ENCODE results near the gene TET1.
A peak's percentile ranks its signal among the peaks of the same experiment; 100 is the strongest.
"Not testable (repeated sequence)": the region's sequence is repeated elsewhere in the genome, so short reads cannot be mapped to it uniquely, and the experiment has no call there.

Gene TET1

GRCh38 chr10:68717435-68717834 is 157.3 kb downstream of the TET1 start:
- Mint-ChIP-seq H3K27ac (no peak overlapping the region), H3K9me3 (no peaks in the 10 kb centered on the region), H3K4me3 (no peak overlapping the region), H3K27me3 (no peaks in the 10 kb centered on the region), H3K36me3 (ENCODE audit: insufficient read depth) (peaks cover 22% of the 10 kb centered on the region), H3K4me1 (ENCODE audit: low read depth in 2 of 2) (peaks cover 6 to 10% of the 10 kb centered on the region in 2 donors)
- no peak for ATAC-seq (replicated peaks)
- DNase-seq = no peak

- peaks cover 54% of the 10 kb centered on the region for H3K36me3 Mint-ChIP-seq (ENCODE audit: insufficient read depth)
- peak within 1 kb of the TSS; percentile 98 to 99 for H3K27ac Mint-ChIP-seq
- peak; percentile 93 to 95 (median 94) for DNase-seq
- H3K4me3 Mint-ChIP-seq = peak within 1 kb of the TSS; percentile 91 to 99
- peaks cover 9 to 14% of the 10 kb centered on the region in 2 donors for H3K4me1 Mint-ChIP-seq (ENCODE audit: low read depth in 2 of 2)
- H3K27me3 Mint-ChIP-seq = no peaks in the 10 kb centered on the region
- peak; percentile 96 for ATAC-seq (replicated peaks)
- H3K9me3 Mint-ChIP-seq = no peaks in the 10 kb centered on the region
Measured at GRCh38 chr10:68720793-68721672, 160.9 kb downstream of the TET1 start, which contains the start of gene CCAR1. TSS of gene CCAR1 (plus strand) at chr10:68721239. CDS start at chr10:68722505, 1,266 bp downstream.

DNA sequence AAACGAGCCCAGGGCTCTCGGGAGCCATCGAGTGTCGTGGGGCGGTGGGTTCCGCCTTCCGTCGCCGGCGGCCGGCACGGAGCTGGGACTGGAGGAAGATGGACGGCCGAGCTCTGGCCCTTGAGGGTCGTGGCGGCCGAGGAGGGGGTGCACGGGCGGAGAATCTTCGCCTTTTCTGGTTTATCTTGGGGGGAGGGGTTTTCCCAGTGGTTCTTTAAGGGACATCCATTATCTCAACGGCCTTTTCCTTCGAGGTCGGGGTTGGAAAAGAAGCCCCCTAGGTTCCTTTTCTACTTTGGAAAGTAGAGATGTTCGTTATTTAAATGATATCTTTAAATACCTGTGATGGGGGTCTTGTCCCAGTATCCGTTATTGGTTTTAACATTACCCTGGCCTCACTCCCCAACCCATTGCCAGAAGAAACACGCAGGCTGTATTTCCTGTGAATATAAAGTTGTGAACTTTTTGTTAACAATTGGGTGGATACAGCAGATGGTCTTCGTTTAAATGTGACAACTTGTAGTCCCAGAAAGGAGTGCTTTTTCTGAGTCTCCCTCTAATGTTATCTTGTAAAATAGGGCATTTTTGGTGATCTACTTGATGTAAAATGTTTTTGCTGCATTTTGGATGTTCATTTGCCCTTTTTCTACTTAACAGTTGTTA is 161.7 kb downstream of the TET1 start:
- Mint-ChIP-seq H3K4me3 (peak overlapping the region; percentile 91 to 99), H3K9me3 (no peaks in the 10 kb centered on the region), H3K4me1 (ENCODE audit: low read depth in 2 of 2) (peaks cover 10 to 14% of the 10 kb centered on the region in 2 donors), H3K36me3 (ENCODE audit: insufficient read depth) (peaks cover 62% of the 10 kb centered on the region), H3K27ac (peak overlapping the region; percentile 98 to 99), H3K27me3 (no peaks in the 10 kb centered on the region)
- DNase-seq (no peak), ATAC-seq (replicated peaks) (no peak)

DNA sequence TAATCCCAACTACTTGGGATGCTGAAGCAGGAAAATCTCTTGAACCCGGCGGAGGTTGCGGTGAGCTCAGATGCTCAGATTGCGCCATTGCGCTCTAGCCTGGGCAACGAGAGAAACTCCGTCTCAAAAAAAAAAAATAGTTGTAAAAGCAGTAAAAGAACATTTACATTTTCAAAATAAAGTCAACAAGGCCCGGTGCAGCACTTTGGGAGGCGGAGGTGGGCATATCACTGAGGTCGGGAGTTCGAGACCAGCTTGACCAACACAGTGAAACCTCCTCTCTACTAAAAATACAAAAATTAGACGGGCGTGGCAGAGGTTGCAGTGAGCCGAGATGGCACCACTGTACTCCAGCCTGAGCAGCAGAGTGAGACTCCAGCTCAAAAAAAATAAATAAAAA is 164.9 kb downstream of the TET1 start:
- H3K4me1 Mint-ChIP-seq (ENCODE audit: low read depth in 2 of 2) = peaks cover 13 to 18% of the 10 kb centered on the region in 2 donors
- DNase-seq (no peak), ATAC-seq (replicated peaks) (no peak)
- no peaks in the 10 kb centered on the region for H3K27me3 Mint-ChIP-seq
- H3K27ac Mint-ChIP-seq = no peak overlapping the region
- H3K4me3 Mint-ChIP-seq = no peak overlapping the region
- H3K9me3 Mint-ChIP-seq = no peaks in the 10 kb centered on the region
- peaks cover 90% of the 10 kb centered on the region for H3K36me3 Mint-ChIP-seq (ENCODE audit: insufficient read depth)

DNA sequence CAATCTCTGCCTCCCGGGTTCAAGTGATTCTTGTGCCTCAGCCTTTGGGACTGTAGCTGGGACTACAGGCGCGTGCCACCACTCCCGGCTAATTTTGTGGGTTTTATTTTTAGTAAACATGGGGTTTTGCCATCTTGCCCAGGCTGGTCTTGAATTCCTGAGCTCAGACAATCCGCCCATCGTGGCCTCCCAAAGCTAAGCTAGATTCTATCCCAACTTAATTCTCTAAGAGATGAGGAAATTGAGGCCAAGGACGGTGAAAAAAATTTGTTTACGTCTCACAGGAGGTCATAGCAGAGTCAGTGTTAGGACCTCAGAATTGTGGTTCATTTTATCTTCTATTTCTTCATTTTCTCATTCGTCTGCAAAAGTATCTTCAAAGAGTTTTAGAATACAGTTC is 167.0 kb downstream of the TET1 start:
- ATAC-seq (replicated peaks) (no peak), DNase-seq (no peak)
- H3K9me3 Mint-ChIP-seq = no peaks in the 10 kb centered on the region
- H3K4me3 Mint-ChIP-seq = peak overlapping the region in 1 of 2 donors; percentile 41
- no peaks in the 10 kb centered on the region for H3K27me3 Mint-ChIP-seq
- peak overlapping the region in 1 of 2 donors; percentile 58 for H3K27ac Mint-ChIP-seq
- H3K4me1 Mint-ChIP-seq (ENCODE audit: low read depth in 2 of 2) = peaks cover 12 to 14% of the 10 kb centered on the region in 2 donors
- peaks cover 96% of the 10 kb centered on the region for H3K36me3 Mint-ChIP-seq (ENCODE audit: insufficient read depth)

- Mint-ChIP-seq H3K36me3 (ENCODE audit: insufficient read depth) (peaks cover 94% of the 10 kb centered on the region), H3K27ac (peak overlapping the region in 1 of 2 donors; percentile 38), H3K4me1 (ENCODE audit: low read depth in 2 of 2) (peaks cover 7 to 12% of the 10 kb centered on the region in 2 donors), H3K4me3 (no peak overlapping the region), H3K27me3 (no peaks in the 10 kb centered on the region), H3K9me3 (no peaks in the 10 kb centered on the region)
- ATAC-seq (replicated peaks) = no peak
- DNase-seq = no peak
Measured at GRCh38 chr10:68732651-68733050, 172.5 kb downstream of the TET1 start.

DNA sequence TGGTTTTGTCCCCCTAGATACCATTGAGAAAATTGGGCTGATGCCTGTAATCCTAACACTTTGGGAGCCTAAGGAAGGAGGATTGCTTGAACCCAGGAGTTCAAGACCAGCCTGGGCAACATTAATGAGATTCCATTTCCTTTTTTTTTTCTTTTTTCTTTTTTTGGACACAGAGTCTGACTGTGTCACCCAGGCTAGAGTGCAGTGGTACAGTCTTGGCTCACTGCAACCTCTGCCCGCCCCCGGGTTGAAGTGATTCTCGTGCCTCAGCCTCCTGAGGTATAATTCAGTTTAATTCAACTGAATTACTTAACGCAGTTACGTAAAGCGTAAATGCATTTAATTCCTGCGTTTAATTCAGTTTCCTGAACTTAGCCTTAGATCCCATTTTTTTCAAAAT is 174.2 kb downstream of the TET1 start:
- DNase-seq = no peak
- H3K4me3 Mint-ChIP-seq = no peak overlapping the region
- no peaks in the 10 kb centered on the region for H3K27me3 Mint-ChIP-seq
- H3K27ac Mint-ChIP-seq = no peak overlapping the region
- H3K9me3 Mint-ChIP-seq = no peaks in the 10 kb centered on the region
- peaks cover 5 to 11% of the 10 kb centered on the region in 2 donors for H3K4me1 Mint-ChIP-seq (ENCODE audit: low read depth in 2 of 2)
- no peak for ATAC-seq (replicated peaks)
- peaks cover 94% of the 10 kb centered on the region for H3K36me3 Mint-ChIP-seq (ENCODE audit: insufficient read depth)

DNA sequence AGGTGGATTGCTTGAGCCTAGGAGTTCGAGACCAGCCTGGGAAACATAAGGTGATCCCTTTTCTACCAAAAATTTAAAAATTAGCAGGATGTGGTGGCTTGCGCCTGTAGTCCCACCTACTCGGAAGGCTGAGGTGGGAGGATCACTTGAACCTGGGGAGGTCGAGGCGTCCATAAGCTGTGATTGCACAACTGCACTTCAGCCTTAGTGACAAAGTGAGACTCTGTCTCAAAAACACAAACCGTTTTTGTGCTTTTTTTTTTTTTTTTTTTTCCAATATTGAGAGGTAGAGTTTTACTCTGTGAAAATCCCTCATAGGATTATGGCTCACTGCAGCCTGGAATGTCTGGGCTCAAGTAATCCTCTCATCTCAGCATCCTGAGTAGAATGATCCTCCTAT is 175.0 kb downstream of the TET1 start:
- Mint-ChIP-seq H3K27me3 (no peaks in the 10 kb centered on the region), H3K4me1 (ENCODE audit: low read depth in 2 of 2) (peaks cover 7 to 18% of the 10 kb centered on the region in 2 donors), H3K36me3 (ENCODE audit: insufficient read depth) (peaks cover 94% of the 10 kb centered on the region), H3K27ac (no peak overlapping the region), H3K4me3 (no peak overlapping the region), H3K9me3 (no peaks in the 10 kb centered on the region)
- DNase-seq (no peak), ATAC-seq (replicated peaks) (no peak)

- Mint-ChIP-seq H3K36me3 (ENCODE audit: insufficient read depth) (peaks cover 90% of the 10 kb centered on the region), H3K4me1 (ENCODE audit: low read depth in 2 of 2) (peaks cover 7 to 20% of the 10 kb centered on the region in 2 donors), H3K27ac (peak overlapping the region in 1 of 2 donors; percentile 7)
- DNase-seq; ATAC-seq (replicated peaks); H3K9me3 Mint-ChIP-seq; H3K27me3 Mint-ChIP-seq; H3K4me3 Mint-ChIP-seq: not testable (repeated sequence)
Measured at GRCh38 chr10:68735739-68736138, 175.6 kb downstream of the TET1 start.

DNA sequence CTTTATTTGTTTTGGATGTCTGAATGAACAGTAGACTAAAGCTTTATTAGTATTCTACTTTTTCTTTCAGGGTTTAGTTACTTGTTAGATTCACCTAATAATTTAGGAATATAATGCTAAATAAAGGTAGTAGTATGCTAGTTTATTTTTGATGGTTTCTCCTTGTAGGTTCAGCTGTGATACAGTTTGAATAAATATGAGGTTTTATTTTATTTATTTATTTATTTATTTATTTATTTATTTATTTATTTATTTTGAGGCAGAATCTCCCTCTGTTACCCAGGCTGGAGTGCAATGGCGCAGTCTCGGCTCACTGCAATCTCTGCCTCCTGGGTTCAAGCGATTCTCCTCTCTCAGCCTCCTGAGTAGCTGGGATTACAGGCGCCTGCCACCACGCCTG is 180.5 kb downstream of the TET1 start:
- not testable (repeated sequence) for H3K9me3 Mint-ChIP-seq; H3K27me3 Mint-ChIP-seq; H3K27ac Mint-ChIP-seq; H3K4me3 Mint-ChIP-seq; ATAC-seq (replicated peaks); DNase-seq
- Mint-ChIP-seq H3K4me1 (ENCODE audit: low read depth in 2 of 2) (peaks cover 6 to 16% of the 10 kb centered on the region in 2 donors), H3K36me3 (ENCODE audit: insufficient read depth) (peaks cover 86% of the 10 kb centered on the region)

GRCh38 chr10:68742397-68742796 is 182.3 kb downstream of the TET1 start:
- Mint-ChIP-seq H3K9me3 (no peaks in the 10 kb centered on the region), H3K36me3 (ENCODE audit: insufficient read depth) (peaks cover 79% of the 10 kb centered on the region), H3K4me3 (no peak overlapping the region), H3K27me3 (no peaks in the 10 kb centered on the region), H3K27ac (no peak overlapping the region), H3K4me1 (ENCODE audit: low read depth in 2 of 2) (peaks cover 2 to 12% of the 10 kb centered on the region in 2 donors)
- ATAC-seq (replicated peaks) (no peak), DNase-seq (no peak)

Data from effector memory CD8-positive, alpha-beta T cell (primary cell).